Cardiac muscle cell (in vitro differentiated cells and primary cell): ENCODE measurements around the gene HAGHL. TPM values are rescaled to one million over a fixed set of nuclear protein-coding genes. Genes with fewer than 3 reads are reported as not detected.
A peak's percentile ranks its signal among the peaks of the same experiment; 100 is the strongest.

Experiments
- DNase-seq, 2 donors: peaks; one replicate each; pipeline versions ENCODE4 v3.0.0 to v3.0.0-alpha.2; 2010 to 2017; ENCODE audit warnings: low read depth in 1 of 2, low spot score in 1 of 2
- H3K27ac ChIP-seq: fragments of 200-600 bp; sonication (generic); 2 replicates; pipeline ENCODE4 v1.5.1; 2016
- H3K27me3 ChIP-seq: fragments of 200-600 bp; sonication (generic); 2 replicates; pipeline ENCODE4 v1.6.0; 2016; ENCODE audit warnings: control low read depth
- H3K36me3 ChIP-seq: fragments of 200-600 bp; sonication (generic); 2 replicates; pipeline ENCODE4 v1.5.1; 2016; ENCODE audit warnings: control low read depth
- H3K4me1 ChIP-seq: fragments of 200-600 bp; sonication (generic); 2 replicates; pipeline ENCODE4 v1.8.1; 2017; ENCODE audit warnings: low read depth, mild to moderate bottlenecking, mixed run types
- H3K4me3 ChIP-seq: fragments of 200-600 bp; sonication (generic); 2 replicates; pipeline ENCODE4 v1.5.1; 2016; ENCODE audit warnings: mild to moderate bottlenecking
- H3K9me3 ChIP-seq: fragments of 200-600 bp; sonication (generic); 2 replicates; pipeline ENCODE4 v1.5.1; 2017; ENCODE audit warnings: low read depth, mild to moderate bottlenecking, control low read depth
- CTCF ChIP-seq: IDR thresholded peaks from 2 replicates; pipeline ENCODE4 v1.5.1; 2012; ENCODE audit warnings: low read depth, mild to moderate bottlenecking, low read length
- polyA plus RNA-seq: library from polyadenylated mRNA; unstranded; fragments of >200 nt; fragmentation: Nextera tagmentation; extraction: Ambion mirVana; gene quantifications from 2 replicates; pipeline ENCODE4 v1.2.1, GENCODE V29; 2016
- total RNA-seq: library from RNA; depleted of rRNA; stranded (reverse); fragments of >200 nt; gene quantifications from 2 replicates; pipeline ENCODE4 v1.2.3, GENCODE V29; 2016

HAGHL gene
- total and polyA plus RNA-seq, 2 experiments from 2014 or later: 27.7 to 47.5 TPM

GRCh38 chr16:717450-718245 is 9.3 kb upstream of the HAGHL start:
- peaks cover 23% of the 10 kb centered on the region for H3K4me1 ChIP-seq
- no peak overlapping the region for H3K27ac ChIP-seq
- no peaks in the 10 kb centered on the region for H3K27me3 ChIP-seq
- H3K36me3 ChIP-seq: no peaks in the 10 kb centered on the region
- DNase-seq: no peak
- no peaks in the 10 kb centered on the region for H3K9me3 ChIP-seq
- TF ChIP-seq CTCF: no peak
- H3K4me3 ChIP-seq: no peak overlapping the region

GRCh38 chr16:718389-718788 is 8.5 kb upstream of the HAGHL start:
- no peak for TF ChIP-seq CTCF
- no peaks in the 10 kb centered on the region for H3K9me3 ChIP-seq
- H3K27ac ChIP-seq: no peak overlapping the region
- no peak for DNase-seq
- no peaks in the 10 kb centered on the region for H3K36me3 ChIP-seq
- no peak overlapping the region for H3K4me3 ChIP-seq
- no peaks in the 10 kb centered on the region for H3K27me3 ChIP-seq
- H3K4me1 ChIP-seq: peaks cover 23% of the 10 kb centered on the region

- Histone ChIP-seq H3K9me3 (no peaks in the 10 kb centered on the region), H3K27me3 (no peaks in the 10 kb centered on the region), H3K4me3 (no peak overlapping the region), H3K36me3 (no peaks in the 10 kb centered on the region), H3K4me1 (peaks cover 23% of the 10 kb centered on the region), H3K27ac (peak overlapping the region; percentile 90)
- no peak for DNase-seq
- TF ChIP-seq CTCF: no peak
Observed at GRCh38 chr16:718922-719321, 8.0 kb upstream of the HAGHL start.

- no peak for DNase-seq
- Histone ChIP-seq H3K4me3 (peak overlapping the region; percentile 85), H3K4me1 (peaks cover 21% of the 10 kb centered on the region), H3K27me3 (no peaks in the 10 kb centered on the region), H3K27ac (peak overlapping the region; percentile 90), H3K36me3 (no peaks in the 10 kb centered on the region), H3K9me3 (no peaks in the 10 kb centered on the region)
- peak; percentile 26 for TF ChIP-seq CTCF
Observed at GRCh38 chr16:719815-720446, 7.0 kb upstream of the HAGHL start.

GRCh38 chr16:720447-720989 is 6.4 kb upstream of the HAGHL start:
- no peaks in the 10 kb centered on the region for H3K36me3 ChIP-seq
- H3K4me1 ChIP-seq: peaks cover 21% of the 10 kb centered on the region
- TF ChIP-seq CTCF: peak; percentile 24
- DNase-seq: peak; percentile 78 to 82
- no peaks in the 10 kb centered on the region for H3K9me3 ChIP-seq
- H3K27ac ChIP-seq: peak overlapping the region; percentile 90
- H3K27me3 ChIP-seq: no peaks in the 10 kb centered on the region
- H3K4me3 ChIP-seq: peak overlapping the region; percentile 85
